H9 (cell line): Measurements from ENCODE around the gene TEAD1. TPM values are rescaled to one million over a fixed set of nuclear protein-coding genes. Genes with fewer than 3 reads are reported as not detected.

Experiments
- DNase-seq: peaks from one replicate; pipeline ENCODE4 v3.0.0-alpha.2; 2017
- H2AFZ ChIP-seq: one replicate; pipeline ENCODE4 v1.6.1; 2013; ENCODE audit warnings: mild to moderate bottlenecking, low read length, control low read depth, moderate library complexity
- H2AK5ac ChIP-seq: 2 replicates; pipeline ENCODE4 v1.6.1; 2013; ENCODE audit warnings: low read length, control low read depth, mixed read lengths; ENCODE audit not compliant: insufficient read length
- H2BK120ac ChIP-seq: one replicate; pipeline ENCODE4 v1.6.1; 2013; ENCODE audit warnings: low read depth, mild to moderate bottlenecking, low read length, control low read depth, inconsistent platforms; ENCODE audit not compliant: poor library complexity, severe bottlenecking
- H2BK12ac ChIP-seq: 2 replicates; pipeline ENCODE4 v1.6.1; 2013; ENCODE audit warnings: low read length, control low read depth, mixed read lengths, low read depth; ENCODE audit not compliant: insufficient read length
- H2BK15ac ChIP-seq: 2 replicates; pipeline ENCODE4 v1.6.1; 2013; ENCODE audit warnings: low read depth, low read length, control low read depth
- H2BK20ac ChIP-seq: one replicate; pipeline ENCODE4 v1.6.1; 2013; ENCODE audit warnings: low read depth, mild to moderate bottlenecking, low read length, control low read depth, inconsistent platforms; ENCODE audit not compliant: poor library complexity, severe bottlenecking
- H2BK5ac ChIP-seq: 2 replicates; pipeline ENCODE4 v1.6.1; 2013; ENCODE audit warnings: low read length, control low read depth, mixed read lengths; ENCODE audit not compliant: insufficient read length
- H3K14ac ChIP-seq: 2 replicates; pipeline ENCODE4 v1.6.1; 2013; ENCODE audit warnings: low read length, control low read depth; ENCODE audit not compliant: insufficient read depth
- H3K18ac ChIP-seq: 2 replicates; pipeline ENCODE4 v1.6.1; 2013; ENCODE audit warnings: low read depth, mild to moderate bottlenecking, mixed read lengths, low read length, control low read depth; ENCODE audit not compliant: insufficient read length
- H3K23ac ChIP-seq: 2 replicates; pipeline ENCODE4 v1.6.1; 2013; ENCODE audit warnings: low read length, control low read depth, mixed read lengths, low read depth; ENCODE audit not compliant: insufficient read length
- H3K23me2 ChIP-seq: 2 replicates; pipeline ENCODE4 v1.6.1; 2013; ENCODE audit warnings: low read depth, mild to moderate bottlenecking, mixed read lengths, low read length, control low read depth; ENCODE audit not compliant: insufficient read length, poor library complexity, severe bottlenecking
- H3K27ac ChIP-seq: 2 replicates; pipeline ENCODE4 v1.5.1; 2013; ENCODE audit warnings: low read length, control low read depth, mixed read lengths, low read depth; ENCODE audit not compliant: insufficient read length
- H3K27me3 ChIP-seq: 2 replicates; pipeline ENCODE4 v1.6.1; 2013; ENCODE audit warnings: low read length, control low read depth, inconsistent platforms; ENCODE audit not compliant: insufficient read depth
- H3K4ac ChIP-seq: 2 replicates; pipeline ENCODE4 v1.6.1; 2013; ENCODE audit warnings: low read depth, mild to moderate bottlenecking, control low read depth, inconsistent platforms, low read length, moderate library complexity
- H3K4me1 ChIP-seq: 2 replicates; pipeline ENCODE4 v1.6.1; 2013; ENCODE audit warnings: low read length, control low read depth, inconsistent platforms; ENCODE audit not compliant: insufficient read depth
- H3K4me2 ChIP-seq: 2 replicates; pipeline ENCODE4 v1.6.1; 2013; ENCODE audit warnings: low read length, control low read depth, mixed read lengths; ENCODE audit not compliant: insufficient read length, insufficient read depth
- H3K56ac ChIP-seq: 2 replicates; pipeline ENCODE4 v1.6.1; 2013; ENCODE audit warnings: low read depth, mild to moderate bottlenecking, mixed read lengths, low read length, control low read depth; ENCODE audit not compliant: insufficient read length
- H3K79me1 ChIP-seq: 2 replicates; pipeline ENCODE4 v1.6.1; 2013; ENCODE audit warnings: low read depth, mild to moderate bottlenecking, moderate library complexity, low read length, control low read depth, inconsistent platforms; ENCODE audit not compliant: insufficient read depth, poor library complexity, severe bottlenecking
- H3K79me2 ChIP-seq: 2 replicates; pipeline ENCODE4 v1.6.1; 2013; ENCODE audit warnings: low read length, control low read depth, inconsistent platforms; ENCODE audit not compliant: insufficient read depth
- H3K9ac ChIP-seq: 2 replicates; pipeline ENCODE4 v1.6.1; 2013; ENCODE audit warnings: low read length, control low read depth, mixed read lengths; ENCODE audit not compliant: insufficient read length; ENCODE audit errors: extremely low read depth
- H3K9me3 ChIP-seq: one replicate; pipeline ENCODE4 v1.6.1; 2013; ENCODE audit warnings: low read depth, low read length, inconsistent platforms; ENCODE audit not compliant: control insufficient read depth
- H3T11ph ChIP-seq: one replicate; pipeline ENCODE4 v1.6.1; 2013; ENCODE audit warnings: mild to moderate bottlenecking, low read length, control low read depth, inconsistent platforms
- H4K20me1 ChIP-seq: one replicate; pipeline ENCODE4 v1.6.1; 2013; ENCODE audit not compliant: control insufficient read depth, insufficient read length, insufficient read depth
- H4K5ac ChIP-seq: 2 replicates; pipeline ENCODE4 v1.6.1; 2013; ENCODE audit warnings: low read depth, mild to moderate bottlenecking, mixed read lengths, low read length, control low read depth; ENCODE audit not compliant: insufficient read length
- H4K8ac ChIP-seq: replicated peaks from 2 replicates; pipeline ENCODE4 v1.6.1; 2013; ENCODE audit warnings: low read length, control low read depth, mixed read lengths, low read depth; ENCODE audit not compliant: insufficient read length
- H4K91ac ChIP-seq: 2 replicates; pipeline ENCODE4 v1.6.1; 2013; ENCODE audit warnings: low read depth, mild to moderate bottlenecking, moderate library complexity, mixed read lengths, low read length, control low read depth; ENCODE audit not compliant: insufficient read length
- H3K27ac Mint-ChIP-seq, 3 experiments: 2 replicates in 2 of 3; 3 replicates in 1 of 3; pipeline ENCODE4 v1.8.0; 2020 to 2021; ENCODE audit warnings: mixed read lengths in 3 of 3, mild to moderate bottlenecking in 1 of 3, moderate library complexity in 1 of 3
- H3K27me3 Mint-ChIP-seq: 2 replicates; pipeline ENCODE4 v1.8.0; 2021; ENCODE audit warnings: low read depth, mild to moderate bottlenecking, moderate library complexity, mixed read lengths
- H3K36me3 Mint-ChIP-seq, 3 experiments: 2 replicates in 2 of 3; 3 replicates in 1 of 3; pipeline ENCODE4 v1.8.0; 2020 to 2021; ENCODE audit warnings: low read depth in 3 of 3, mixed read lengths in 3 of 3; ENCODE audit not compliant: insufficient read depth in 1 of 3
- H3K4me1 Mint-ChIP-seq, 2 experiments: 2 replicates each; pipeline ENCODE4 v1.8.0; 2020; ENCODE audit warnings: mixed read lengths in 2 of 2
- H3K4me3 Mint-ChIP-seq, 2 experiments: 2 replicates in 1 of 2; 3 replicates in 1 of 2; pipeline ENCODE4 v1.8.0; 2020 to 2021; ENCODE audit warnings: mild to moderate bottlenecking in 2 of 2, mixed read lengths in 2 of 2, moderate library complexity in 1 of 2
- H3K9me3 Mint-ChIP-seq, 2 experiments: 2 replicates in 1 of 2; 3 replicates in 1 of 2; pipeline ENCODE4 v1.8.0; 2020; ENCODE audit warnings: mild to moderate bottlenecking in 2 of 2, mixed read lengths in 2 of 2, moderate library complexity in 1 of 2
- CTCF ChIP-seq: fragments of 200-600 bp; sonication (generic); conservative IDR thresholded peaks from 3 replicates; pipeline ENCODE4 v1.8.0; 2021; ENCODE audit warnings: antibody characterized with exemption, mild to moderate bottlenecking
- WGBS: extraction: QIAGEN DNeasy Blood & Tissue Kit; methylation state at CpG from one replicate; pipeline ENCODE4 v1.1.7; 2013; ENCODE audit warnings: missing lambda C conversion rate, low lambda C conversion rate, mixed read lengths; ENCODE audit not compliant: insufficient read length; ENCODE audit errors: extremely low coverage; 5-methylcytosine and 5-hydroxymethylcytosine counted together
- total RNA-seq: library from RNA; stranded (reverse); gene quantifications from 2 replicates; pipeline ENCODE4 v1.2.1, GENCODE V29; 2021

Gene TEAD1
- total RNA-seq, 1 experiment from 2014 or later = 75.1 TPM

- Histone ChIP-seq H3T11ph (no peak overlapping the region), H3K18ac (no peak overlapping the region), H3K23me2 (no peaks in the 10 kb centered on the region), H4K8ac (no peak overlapping the region), H3K56ac (no peak overlapping the region), H2BK120ac (no peak overlapping the region), H3K14ac (no peak overlapping the region), H3K4ac (no peak overlapping the region; the same call in 1 of the 2 replicates), H3K9ac (no peak overlapping the region), H3K79me1 (peaks cover 5% of the 10 kb centered on the region), H2BK5ac (no peak overlapping the region), H2BK20ac (no peak overlapping the region), H4K91ac (no peak overlapping the region), H3K27me3 (no peaks in the 10 kb centered on the region), H3K9me3 (no peaks in the 10 kb centered on the region), H3K23ac (no peak overlapping the region), H4K5ac (no peak overlapping the region), H3K4me2 (no peak overlapping the region), H2AK5ac (no peak overlapping the region), H4K20me1 (no peaks in the 10 kb centered on the region), H2AFZ (no peak overlapping the region), H3K27ac (no peak overlapping the region), H2BK12ac (no peak overlapping the region), H3K79me2 (peaks cover 2% of the 10 kb centered on the region; the same call in 1 of the 2 replicates), H2BK15ac (no peak overlapping the region), H3K4me1 (peaks cover 32% of the 10 kb centered on the region)
- no peak for DNase-seq
- no peak for TF ChIP-seq CTCF
- H3K4me3 Mint-ChIP-seq = no peak overlapping the region
- H3K27ac Mint-ChIP-seq = peak overlapping the region in 1 of 3 experiments; percentile 74; a peak in 2 of 7 replicates
- no CpG with 5 or more reads among the region's 1 CpG for WGBS
- H3K36me3 Mint-ChIP-seq = peaks cover 0 to 6% (median 0%) of the 10 kb centered on the region in 3 experiments; a peak in 4 of 7 replicates
- peaks cover 70 to 76% of the 10 kb centered on the region in 2 experiments for H3K4me1 Mint-ChIP-seq
- H3K27me3 Mint-ChIP-seq = no peaks in the 10 kb centered on the region
- H3K9me3 Mint-ChIP-seq = no peaks in the 10 kb centered on the region
These were observed 127.8 kb downstream of the TEAD1 start for GRCh38 chr11:12801976-12802375.
